ENCODE measurements around the gene RIPK1. TPM values are rescaled to one million over a fixed set of nuclear protein-coding genes. Genes with fewer than 3 reads are reported as not detected.

RIPK1 gene
- total and polyA plus RNA-seq, 10 of the 15 experiments (the other 5 are each of a cell fraction or from before 2014, with no cell fraction given), result 1.6 to 11.2 (median 6.3) TPM

DNA sequence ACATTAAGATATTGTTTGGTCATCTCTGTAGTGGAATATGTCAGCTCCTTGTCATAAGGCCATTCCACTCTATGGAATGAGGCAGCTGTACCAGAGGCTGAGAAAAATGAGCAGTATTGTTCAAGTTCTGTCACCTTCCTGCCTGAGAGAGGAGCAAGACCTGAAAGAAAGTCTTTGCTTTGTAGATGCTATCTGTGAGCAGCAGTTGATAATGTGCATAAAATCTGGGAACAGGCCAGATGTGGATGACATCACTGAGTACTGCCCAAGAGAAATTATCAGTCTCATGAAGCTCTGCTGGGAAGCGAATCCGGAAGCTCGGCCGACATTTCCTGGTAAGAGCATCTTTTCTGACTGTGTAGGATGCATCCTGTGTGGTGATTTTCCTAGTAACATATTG lies 16.8 kb downstream of the RIPK1 start:
- intact Hi-C loops (cut with micrococcal nuclease; ENCODE audit: unreplicated experiment), result no loop called here
- no peaks in the 10 kb centered on the region for H3K9me3 ChIP-seq (replicated peaks; ENCODE audit: control insufficient read depth, insufficient read depth, low read length)
- H3K27ac ChIP-seq (ENCODE audit: control insufficient read depth, insufficient read depth), result no peak overlapping the region
- DNase-seq (ENCODE audit: low read depth, low spot score), result no peak
- no peak overlapping the region for H3K9ac ChIP-seq (ENCODE audit: control insufficient read depth, insufficient read depth, low read length)
- CTCF ChIA-PET, result interaction anchor here (1.3 kb wide), 1 partner anchor 166 kb away, joined by 3 read pairs; no protein-coding TSS in a partner anchor
- peaks cover 0 to 2% of the 10 kb centered on the region in 2 experiments; a peak in 3 of 4 replicates for H3K36me3 ChIP-seq (ENCODE audit: control insufficient read depth in 2 of 2, insufficient read depth in 2 of 2, low read length in 1 of 2)
- no peak overlapping the region for H3K4me2 ChIP-seq (ENCODE audit: control insufficient read depth, insufficient read depth)
- H2AFZ ChIP-seq (ENCODE audit: control insufficient read depth, low read depth, low read length), result no peak overlapping the region
- H3K27me3 ChIP-seq (replicated peaks in 1 of 2; ENCODE audit: control insufficient read depth in 2 of 2, insufficient read depth in 2 of 2, low read length in 1 of 2), result no peaks in the 10 kb centered on the region
- RAD21 ChIA-PET (ENCODE audit: unreplicated experiment), result no interaction called here
- SMC1A ChIA-PET (ENCODE audit: uncharacterized antibody, unreplicated experiment), result no interaction called here
- WGBS (ENCODE audit: insufficient coverage, insufficient replicate concordance, low lambda C conversion rate, missing lambda C conversion rate), result 98% methylated on average over 4 of the region's 4 CpGs
- FAIRE-seq, result no peak
- in situ Hi-C loops (cut with MboI), result no loop called here
- POLR2A ChIA-PET, result no interaction called here
- no TSS peak for BruUV-seq (replicated peaks)
- H3K4me3 ChIP-seq, result no peak overlapping the region
- no peak for ATAC-seq
- H3K79me2 ChIP-seq (ENCODE audit: control insufficient read depth, insufficient read depth, low read length), result no peaks in the 10 kb centered on the region
- no peaks in the 10 kb centered on the region for H3K4me1 ChIP-seq (ENCODE audit: control insufficient read depth, insufficient read depth, low read length)
- no peaks in the 10 kb centered on the region for H4K20me1 ChIP-seq (ENCODE audit: control insufficient read depth, insufficient read depth)
- TF ChIP-seq ZZZ3 (IDR thresholded peaks at IDR 0.05; ENCODE audit: control insufficient read depth, insufficient read length, low read depth) (no peak), GABPA (IDR thresholded peaks at IDR 0.05; ENCODE audit: low read depth) (no peak), NBN (IDR thresholded peaks at IDR 0.05) (no peak), ZSCAN29 (IDR thresholded peaks at IDR 0.05) (no peak), RFX5 (IDR thresholded peaks at IDR 0.05; ENCODE audit: low read depth, low read length) (no peak), PAX8 (IDR thresholded peaks at IDR 0.05) (no peak), ZNF274 (IDR thresholded peaks at IDR 0.05; ENCODE audit: insufficient read depth, insufficient read length) (no peak), SRF (IDR thresholded peaks at IDR 0.05; ENCODE audit: low read depth in 2 of 2, low read length in 2 of 2) (no peak)
- TF ChIP-seq, protein P1, sequence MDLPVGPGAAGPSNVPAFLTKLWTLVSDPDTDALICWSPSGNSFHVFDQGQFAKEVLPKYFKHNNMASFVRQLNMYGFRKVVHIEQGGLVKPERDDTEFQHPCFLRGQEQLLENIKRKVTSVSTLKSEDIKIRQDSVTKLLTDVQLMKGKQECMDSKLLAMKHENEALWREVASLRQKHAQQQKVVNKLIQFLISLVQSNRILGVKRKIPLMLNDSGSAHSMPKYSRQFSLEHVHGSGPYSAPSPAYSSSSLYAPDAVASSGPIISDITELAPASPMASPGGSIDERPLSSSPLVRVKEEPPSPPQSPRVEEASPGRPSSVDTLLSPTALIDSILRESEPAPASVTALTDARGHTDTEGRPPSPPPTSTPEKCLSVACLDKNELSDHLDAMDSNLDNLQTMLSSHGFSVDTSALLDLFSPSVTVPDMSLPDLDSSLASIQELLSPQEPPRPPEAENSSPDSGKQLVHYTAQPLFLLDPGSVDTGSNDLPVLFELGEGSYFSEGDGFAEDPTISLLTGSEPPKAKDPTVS (IDR thresholded peaks at IDR 0.05; ENCODE audit: low read depth, low read length), result no peak
- TF ChIP-seq, protein P2, sequence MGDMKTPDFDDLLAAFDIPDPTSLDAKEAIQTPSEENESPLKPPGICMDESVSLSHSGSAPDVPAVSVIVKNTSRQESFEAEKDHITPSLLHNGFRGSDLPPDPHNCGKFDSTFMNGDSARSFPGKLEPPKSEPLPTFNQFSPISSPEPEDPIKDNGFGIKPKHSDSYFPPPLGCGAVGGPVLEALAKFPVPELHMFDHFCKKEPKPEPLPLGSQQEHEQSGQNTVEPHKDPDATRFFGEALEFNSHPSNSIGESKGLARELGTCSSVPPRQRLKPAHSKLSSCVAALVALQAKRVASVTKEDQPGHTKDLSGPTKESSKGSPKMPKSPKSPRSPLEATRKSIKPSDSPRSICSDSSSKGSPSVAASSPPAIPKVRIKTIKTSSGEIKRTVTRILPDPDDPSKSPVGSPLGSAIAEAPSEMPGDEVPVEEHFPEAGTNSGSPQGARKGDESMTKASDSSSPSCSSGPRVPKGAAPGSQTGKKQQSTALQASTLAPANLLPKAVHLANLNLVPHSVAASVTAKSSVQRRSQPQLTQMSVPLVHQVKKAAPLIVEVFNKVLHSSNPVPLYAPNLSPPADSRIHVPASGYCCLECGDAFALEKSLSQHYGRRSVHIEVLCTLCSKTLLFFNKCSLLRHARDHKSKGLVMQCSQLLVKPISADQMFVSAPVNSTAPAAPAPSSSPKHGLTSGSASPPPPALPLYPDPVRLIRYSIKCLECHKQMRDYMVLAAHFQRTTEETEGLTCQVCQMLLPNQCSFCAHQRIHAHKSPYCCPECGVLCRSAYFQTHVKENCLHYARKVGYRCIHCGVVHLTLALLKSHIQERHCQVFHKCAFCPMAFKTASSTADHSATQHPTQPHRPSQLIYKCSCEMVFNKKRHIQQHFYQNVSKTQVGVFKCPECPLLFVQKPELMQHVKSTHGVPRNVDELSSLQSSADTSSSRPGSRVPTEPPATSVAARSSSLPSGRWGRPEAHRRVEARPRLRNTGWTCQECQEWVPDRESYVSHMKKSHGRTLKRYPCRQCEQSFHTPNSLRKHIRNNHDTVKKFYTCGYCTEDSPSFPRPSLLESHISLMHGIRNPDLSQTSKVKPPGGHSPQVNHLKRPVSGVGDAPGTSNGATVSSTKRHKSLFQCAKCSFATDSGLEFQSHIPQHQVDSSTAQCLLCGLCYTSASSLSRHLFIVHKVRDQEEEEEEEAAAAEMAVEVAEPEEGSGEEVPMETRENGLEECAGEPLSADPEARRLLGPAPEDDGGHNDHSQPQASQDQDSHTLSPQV (IDR thresholded peaks at IDR 0.05), result no peak
- TF ChIP-seq, protein P3, sequence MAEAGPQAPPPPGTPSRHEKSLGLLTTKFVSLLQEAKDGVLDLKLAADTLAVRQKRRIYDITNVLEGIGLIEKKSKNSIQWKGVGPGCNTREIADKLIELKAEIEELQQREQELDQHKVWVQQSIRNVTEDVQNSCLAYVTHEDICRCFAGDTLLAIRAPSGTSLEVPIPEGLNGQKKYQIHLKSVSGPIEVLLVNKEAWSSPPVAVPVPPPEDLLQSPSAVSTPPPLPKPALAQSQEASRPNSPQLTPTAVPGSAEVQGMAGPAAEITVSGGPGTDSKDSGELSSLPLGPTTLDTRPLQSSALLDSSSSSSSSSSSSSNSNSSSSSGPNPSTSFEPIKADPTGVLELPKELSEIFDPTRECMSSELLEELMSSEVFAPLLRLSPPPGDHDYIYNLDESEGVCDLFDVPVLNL (IDR thresholded peaks at IDR 0.05; ENCODE audit: low read depth, low read length), result no peak
- TF ChIP-seq, protein P4, sequence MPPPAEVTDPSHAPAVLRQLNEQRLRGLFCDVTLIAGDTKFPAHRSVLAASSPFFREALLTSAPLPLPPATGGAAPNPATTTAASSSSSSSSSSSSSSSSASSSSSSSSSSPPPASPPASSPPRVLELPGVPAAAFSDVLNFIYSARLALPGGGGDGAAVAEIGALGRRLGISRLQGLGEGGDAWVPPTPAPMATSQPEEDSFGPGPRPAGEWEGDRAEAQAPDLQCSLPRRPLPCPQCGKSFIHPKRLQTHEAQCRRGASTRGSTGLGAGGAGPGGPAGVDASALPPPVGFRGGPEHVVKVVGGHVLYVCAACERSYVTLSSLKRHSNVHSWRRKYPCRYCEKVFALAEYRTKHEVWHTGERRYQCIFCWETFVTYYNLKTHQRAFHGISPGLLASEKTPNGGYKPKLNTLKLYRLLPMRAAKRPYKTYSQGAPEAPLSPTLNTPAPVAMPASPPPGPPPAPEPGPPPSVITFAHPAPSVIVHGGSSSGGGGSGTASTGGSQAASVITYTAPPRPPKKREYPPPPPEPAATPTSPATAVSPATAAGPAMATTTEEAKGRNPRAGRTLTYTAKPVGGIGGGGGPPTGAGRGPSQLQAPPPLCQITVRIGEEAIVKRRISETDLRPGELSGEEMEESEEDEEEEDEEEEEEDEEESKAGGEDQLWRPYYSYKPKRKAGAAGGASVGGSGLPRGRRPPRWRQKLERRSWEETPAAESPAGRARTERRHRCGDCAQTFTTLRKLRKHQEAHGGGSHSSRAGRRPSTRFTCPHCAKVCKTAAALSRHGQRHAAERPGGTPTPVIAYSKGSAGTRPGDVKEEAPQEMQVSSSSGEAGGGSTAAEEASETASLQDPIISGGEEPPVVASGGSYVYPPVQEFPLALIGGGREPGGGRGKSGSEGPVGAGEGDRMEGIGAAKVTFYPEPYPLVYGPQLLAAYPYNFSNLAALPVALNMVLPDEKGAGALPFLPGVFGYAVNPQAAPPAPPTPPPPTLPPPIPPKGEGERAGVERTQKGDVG (CRISPR knock-in tag; IDR thresholded peaks at IDR 0.05), result no peak
- TF ChIP-seq, protein P5, sequence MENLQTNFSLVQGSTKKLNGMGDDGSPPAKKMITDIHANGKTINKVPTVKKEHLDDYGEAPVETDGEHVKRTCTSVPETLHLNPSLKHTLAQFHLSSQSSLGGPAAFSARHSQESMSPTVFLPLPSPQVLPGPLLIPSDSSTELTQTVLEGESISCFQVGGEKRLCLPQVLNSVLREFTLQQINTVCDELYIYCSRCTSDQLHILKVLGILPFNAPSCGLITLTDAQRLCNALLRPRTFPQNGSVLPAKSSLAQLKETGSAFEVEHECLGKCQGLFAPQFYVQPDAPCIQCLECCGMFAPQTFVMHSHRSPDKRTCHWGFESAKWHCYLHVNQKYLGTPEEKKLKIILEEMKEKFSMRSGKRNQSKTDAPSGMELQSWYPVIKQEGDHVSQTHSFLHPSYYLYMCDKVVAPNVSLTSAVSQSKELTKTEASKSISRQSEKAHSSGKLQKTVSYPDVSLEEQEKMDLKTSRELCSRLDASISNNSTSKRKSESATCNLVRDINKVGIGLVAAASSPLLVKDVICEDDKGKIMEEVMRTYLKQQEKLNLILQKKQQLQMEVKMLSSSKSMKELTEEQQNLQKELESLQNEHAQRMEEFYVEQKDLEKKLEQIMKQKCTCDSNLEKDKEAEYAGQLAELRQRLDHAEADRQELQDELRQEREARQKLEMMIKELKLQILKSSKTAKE (IDR thresholded peaks at IDR 0.05; ENCODE audit: low read depth, poor library complexity, severe bottlenecking), result no peak

Measured in GM12878 (cell line).